ENCODE measurements around the gene CARD6.
A peak's percentile ranks its signal among the peaks of the same experiment; 100 is the strongest.
"Not testable (repeated sequence)": the region's sequence is repeated elsewhere in the genome, so short reads cannot be mapped to it uniquely, and the experiment has no call there.

The CARD6 gene

GRCh38 chr5:40828021-40828631 is 13.0 kb upstream of the CARD6 start:
- DNase-seq, result no peak

DNA sequence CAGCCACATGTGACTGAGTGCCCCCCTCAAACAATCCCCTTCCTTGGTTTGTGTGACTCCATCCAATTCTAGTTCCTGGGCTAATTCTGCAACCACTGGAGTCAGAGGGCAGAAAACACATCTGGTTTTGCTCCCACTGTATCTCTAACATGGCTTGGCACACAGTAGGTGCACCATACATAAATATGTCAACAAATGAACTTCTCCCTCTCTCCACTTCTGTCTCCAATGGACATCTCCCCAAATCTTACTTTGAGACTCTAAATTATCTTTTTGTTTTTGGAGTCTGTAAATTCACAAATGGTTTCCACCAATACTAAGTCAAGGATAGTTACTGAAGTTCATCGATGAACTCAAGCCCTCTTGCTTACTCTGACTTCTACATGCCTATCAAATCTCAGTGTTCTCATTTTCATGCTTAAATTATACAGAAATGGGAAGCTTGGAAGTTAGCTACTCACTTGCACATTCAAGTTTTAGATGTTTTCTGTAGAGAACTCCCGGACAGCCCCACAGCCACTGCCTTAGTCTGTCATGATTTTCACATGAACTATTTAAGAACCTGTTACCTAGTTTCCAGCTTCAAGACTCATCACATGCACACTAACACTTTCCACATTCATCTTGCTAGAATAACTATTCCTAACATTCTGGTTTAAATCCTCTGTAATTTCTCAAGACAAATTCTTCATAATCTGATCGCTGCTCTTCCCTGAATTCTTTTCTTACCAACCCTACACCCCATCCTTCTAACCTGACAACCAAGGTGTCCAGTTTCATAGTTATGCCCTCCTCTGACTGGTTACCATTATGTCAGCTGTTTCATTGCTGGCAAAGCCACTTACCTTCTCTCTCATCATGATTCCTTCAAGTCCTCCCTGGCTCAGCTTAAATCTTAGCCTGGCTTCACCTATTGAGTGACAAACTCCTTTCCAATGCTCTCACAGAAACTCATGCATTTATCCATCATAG is 12.2 kb upstream of the CARD6 start:
- no peak for DNase-seq

GRCh38 chr5:40829748-40830533 is 11.2 kb upstream of the CARD6 start:
- DNase-seq, result no peak

DNA sequence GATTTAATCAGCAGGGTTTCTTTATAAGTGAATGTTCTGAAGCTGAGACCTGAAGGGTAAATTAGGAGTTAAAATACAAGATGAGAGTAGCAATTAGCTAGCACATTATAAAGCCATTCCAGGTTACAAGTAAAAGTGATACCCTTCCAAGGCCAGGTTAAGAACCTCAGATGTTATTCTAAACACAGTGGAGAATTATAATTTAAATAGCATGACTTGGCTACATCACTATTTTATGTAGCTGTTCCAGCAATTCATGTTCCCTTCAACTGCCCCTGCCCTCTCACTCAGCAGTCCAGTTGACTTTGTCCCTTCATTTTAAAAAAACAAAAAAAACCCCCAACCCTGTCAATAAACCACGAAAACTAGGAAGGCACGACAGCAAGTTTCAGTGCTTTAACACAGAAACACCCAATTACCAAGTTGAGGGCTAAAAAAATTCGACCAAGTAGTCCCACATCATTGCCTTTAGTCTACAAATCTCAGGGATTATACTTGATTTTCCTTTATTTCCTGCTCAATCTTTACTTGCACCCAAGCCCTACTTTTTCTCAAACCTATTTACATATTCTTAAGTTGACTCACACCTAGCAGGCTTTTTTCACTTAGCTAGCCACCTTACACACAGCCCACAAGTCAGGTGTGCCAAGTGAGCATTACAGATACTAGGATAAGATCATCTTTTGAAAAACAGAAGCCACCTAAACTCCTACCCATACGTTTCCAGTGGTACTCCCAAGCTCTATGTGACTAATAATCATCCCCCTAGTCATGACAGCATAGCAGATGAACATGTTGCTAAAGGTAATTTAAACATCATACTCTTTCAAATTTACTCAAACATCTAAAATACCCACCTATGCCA is 9.6 kb upstream of the CARD6 start:
- no peak for DNase-seq

GRCh38 chr5:40832345-40832744 is 8.8 kb upstream of the CARD6 start:
- DNase-seq, result no peak

DNA sequence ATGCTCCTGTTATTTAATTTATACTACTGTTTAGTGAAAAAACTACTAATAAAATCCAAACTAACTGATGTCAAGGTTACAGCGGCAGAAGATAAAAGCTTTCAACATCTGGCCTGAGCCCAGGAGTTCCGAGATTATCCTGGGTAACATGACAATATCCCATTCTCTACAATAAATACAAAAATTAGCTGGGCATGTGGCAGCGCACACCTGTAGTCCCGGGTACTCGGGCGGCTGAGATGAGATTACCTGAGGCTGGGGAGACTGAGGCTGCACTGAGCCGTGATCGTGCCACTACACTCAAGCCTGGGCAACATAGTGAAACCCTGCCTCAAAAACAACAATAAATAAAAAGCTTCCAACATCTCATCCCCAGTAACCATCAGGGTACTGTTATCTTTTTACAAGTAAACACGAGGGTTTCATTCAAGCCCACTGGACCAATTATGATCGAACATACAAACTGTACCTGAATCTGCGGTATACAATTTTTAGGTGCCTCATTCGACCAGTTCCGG is 7.4 kb upstream of the CARD6 start:
- DNase-seq, result no peak

GRCh38 chr5:40834391-40834848 is 6.7 kb upstream of the CARD6 start:
- DNase-seq, result no peak

DNA sequence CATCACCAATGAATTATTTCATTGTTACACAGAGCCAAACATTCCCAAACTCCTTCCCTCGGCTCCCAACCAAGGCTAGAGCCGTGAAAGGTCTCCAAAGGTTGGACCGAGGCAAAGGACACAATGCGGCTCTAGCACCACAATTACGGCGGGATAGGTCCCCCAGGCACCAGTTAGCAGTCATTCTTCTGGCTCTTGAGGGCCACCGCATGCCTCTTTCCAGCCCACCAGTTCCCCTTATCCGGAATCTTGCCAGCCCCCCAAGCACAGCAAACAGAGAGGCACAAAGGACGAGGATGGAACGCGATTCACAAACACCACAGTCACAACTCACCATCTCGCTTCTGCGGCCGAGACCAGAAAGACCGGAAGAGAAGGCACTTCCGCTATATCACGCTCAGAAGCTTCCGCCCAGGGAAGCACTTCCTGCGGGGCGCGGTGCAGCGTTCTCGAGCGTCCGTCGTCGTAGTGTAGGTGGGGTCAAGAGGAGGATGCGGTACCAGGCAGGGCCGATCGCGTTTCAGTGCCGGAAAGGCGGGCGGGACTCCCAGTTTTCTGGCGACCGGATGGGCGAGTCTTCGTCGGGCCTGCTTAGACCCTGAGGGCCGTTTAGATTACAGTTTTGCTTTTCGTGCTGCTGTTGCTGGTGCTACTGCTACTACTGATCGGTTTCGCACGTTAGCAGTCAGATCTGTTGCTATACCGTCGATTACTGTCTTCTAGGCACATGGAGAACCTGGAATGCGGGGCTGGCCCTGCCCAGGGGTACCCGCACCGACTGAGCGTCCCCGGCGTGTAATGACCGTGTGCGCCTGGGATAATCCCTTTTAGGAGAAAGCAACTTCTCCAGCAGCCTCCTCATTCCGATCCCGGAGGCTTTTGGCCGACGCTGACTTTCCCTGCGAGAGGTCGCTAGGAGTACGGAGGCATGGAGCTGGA is 6.0 kb upstream of the CARD6 start, which contains the start of gene RPL37:
Gene RPL37 (minus strand): TSS at position 374 of the 939 bp plus-strand sequence. CDS start 37 bp downstream, at position 337.
- peak; percentile 98 for DNase-seq

DNA sequence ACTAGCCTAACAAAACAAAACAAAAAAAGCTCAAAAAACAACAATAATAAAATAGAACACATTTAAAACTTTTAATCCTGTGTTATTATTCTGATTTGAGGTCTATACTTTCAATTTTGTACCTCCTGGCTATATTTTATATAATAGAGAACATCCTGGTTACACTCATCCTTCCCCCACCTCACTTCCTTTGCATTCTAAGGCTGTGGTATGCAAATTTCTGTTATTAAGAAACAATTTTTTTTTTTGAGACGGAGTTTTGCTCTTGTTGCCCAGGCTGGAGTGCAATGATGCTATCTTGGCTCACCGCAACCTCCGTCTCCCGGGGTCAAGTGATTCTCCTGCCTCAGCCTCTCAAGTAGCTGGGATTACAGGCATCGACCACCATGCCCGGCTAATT is 3.1 kb upstream of the CARD6 start:
- no peak for DNase-seq

DNA sequence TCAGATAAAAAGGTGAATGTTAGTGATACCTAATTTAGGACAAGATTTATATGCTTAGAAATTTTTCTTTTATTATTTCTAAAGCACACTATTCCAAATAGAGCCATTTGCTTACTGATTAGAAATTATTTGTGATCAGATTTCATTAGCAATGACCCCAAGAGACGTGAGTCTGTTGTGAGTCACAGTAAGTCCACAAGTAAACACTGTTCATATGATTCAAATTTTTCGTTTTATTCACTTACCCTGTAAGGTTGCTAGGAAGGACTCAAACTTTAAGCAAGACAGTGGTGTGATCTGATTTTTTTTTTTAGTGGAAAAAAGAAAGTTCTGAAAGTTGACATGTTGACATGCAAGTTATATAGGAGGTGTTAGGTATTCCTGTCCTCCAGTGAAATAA is 1.2 kb downstream of the CARD6 start:
- no peak for DNase-seq

GRCh38 chr5:40844565-40844964 is 3.4 kb downstream of the CARD6 start:
- no peak for DNase-seq

- no peak for DNase-seq
Measured at GRCh38 chr5:40846371-40846770, 5.2 kb downstream of the CARD6 start.

- no peak for DNase-seq
Measured at GRCh38 chr5:40847525-40847924, 6.4 kb downstream of the CARD6 start.

GRCh38 chr5:40853632-40854192 is 12.5 kb downstream of the CARD6 start:
- DNase-seq, result no peak

DNA sequence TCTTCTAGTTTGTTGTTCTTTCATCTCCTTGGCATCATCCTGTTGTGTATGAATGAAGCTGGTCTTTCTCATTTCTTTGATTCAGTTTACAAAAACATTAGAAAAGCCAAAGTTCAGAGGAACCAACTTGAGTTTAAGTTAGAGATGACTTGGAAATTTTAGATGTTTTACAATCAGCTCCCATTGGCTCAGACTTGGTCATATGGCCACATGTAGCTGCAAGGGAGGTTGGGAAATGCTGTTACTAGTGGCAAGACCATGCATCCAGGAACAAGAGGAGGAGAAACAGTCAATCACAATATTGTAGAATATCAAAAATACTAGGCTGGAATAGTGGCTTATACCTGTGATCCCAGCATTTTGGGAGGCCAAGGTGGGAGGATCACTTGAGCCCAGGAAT is 19.5 kb downstream of the CARD6 start:
- DNase-seq, result no peak

- not testable (repeated sequence) for DNase-seq
Measured at GRCh38 chr5:40865004-40865403, 23.8 kb downstream of the CARD6 start.

DNA sequence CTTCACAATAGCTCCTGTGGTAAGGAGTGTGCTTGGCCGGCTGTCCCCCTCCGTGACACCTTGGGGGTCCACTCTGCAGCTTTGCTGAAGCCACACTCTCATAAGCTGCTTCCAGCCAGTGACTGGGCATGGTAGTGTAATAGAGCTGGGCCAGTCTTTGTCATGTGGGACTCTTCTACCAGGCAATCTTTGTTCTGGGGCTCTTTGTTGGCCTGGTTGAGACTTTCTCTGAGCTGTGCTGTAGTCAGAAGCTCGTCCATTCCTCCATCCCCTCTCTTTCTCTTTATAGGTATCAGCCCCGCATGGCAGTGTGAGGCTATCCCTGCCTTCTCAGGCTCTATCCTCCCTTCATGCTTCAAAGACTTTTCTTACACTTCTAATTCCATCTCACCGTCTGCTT is 25.7 kb downstream of the CARD6 start:
- no peak for DNase-seq

- no peak for DNase-seq
Measured at GRCh38 chr5:40869384-40869783, 28.2 kb downstream of the CARD6 start.

- DNase-seq, result no peak
Measured at GRCh38 chr5:40871177-40871576, 30.0 kb downstream of the CARD6 start.

- DNase-seq, result not testable (repeated sequence)
Measured at GRCh38 chr5:40872253-40872652, 31.1 kb downstream of the CARD6 start.
